Erythroblast (primary cell): Measurements from ENCODE around the gene MED13L.

Source experiments
- GATA1 ChIP-seq: IDR thresholded peaks from 2 replicates; pipeline ENCODE4 v1.6.1; 2011; ENCODE audit warnings: low read depth, mild to moderate bottlenecking, control low read depth, low read length, moderate library complexity
- POLR2A ChIP-seq: IDR thresholded peaks from 2 replicates; pipeline ENCODE4 v1.6.1; 2011; ENCODE audit warnings: mild to moderate bottlenecking, low read length

DNA sequence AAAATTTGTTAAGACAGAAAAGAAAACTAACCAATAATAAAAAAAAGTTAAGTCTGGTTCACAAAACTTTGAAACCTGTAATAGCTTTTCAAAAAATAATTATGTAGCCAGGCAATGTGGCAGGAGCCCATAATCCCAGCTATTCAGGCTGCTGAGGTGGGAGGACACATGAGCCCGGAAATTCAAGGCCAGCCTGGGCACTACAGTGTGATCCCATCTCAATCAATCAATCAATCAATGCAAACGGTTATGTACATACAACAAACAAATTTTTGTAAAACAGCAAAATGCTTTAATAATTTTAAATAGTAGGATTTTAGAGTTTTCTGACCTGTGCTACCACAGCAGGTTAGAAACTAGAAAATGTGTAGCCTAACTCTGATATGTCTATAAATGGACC is 152.4 kb downstream of the MED13L start:
- TF ChIP-seq POLR2A (no peak), GATA1 (no peak)
